Hematopoietic multipotent progenitor cell treated with erythropoietin and hydrocortisone succinate and interleukin-3 and kit ligand, for 17 days (in vitro differentiated cells): ENCODE measurements around the gene SLC10A1.
"Not testable (repeated sequence)": the region's sequence is repeated elsewhere in the genome, so short reads cannot be mapped to it uniquely, and the experiment has no call there.

Experiments
- DNase-seq: peaks from one replicate; pipeline ENCODE4 v3.0.0-alpha.2; 2015; ENCODE audit warnings: low spot score

The SLC10A1 gene

GRCh38 chr14:69796797-69797500, at the start of gene SLC10A1:
SLC10A1 (minus strand) TSS chr14:69797241; CDS start chr14:69797155, 86 bp downstream.
- DNase-seq = no peak

- DNase-seq = no peak
Observed at GRCh38 chr14:69845787-69846186, 48.7 kb upstream of the SLC10A1 start.

- no peak for DNase-seq
Observed at GRCh38 chr14:69845050-69845581, 48.1 kb upstream of the SLC10A1 start.

- DNase-seq = no peak
Observed at GRCh38 chr14:69844171-69844570, 47.1 kb upstream of the SLC10A1 start.

- no peak for DNase-seq
Observed at GRCh38 chr14:69842686-69843420, 45.8 kb upstream of the SLC10A1 start.

GRCh38 chr14:69841656-69842055, 44.6 kb upstream of the SLC10A1 start:
- no peak for DNase-seq

GRCh38 chr14:69839661-69840060, 42.6 kb upstream of the SLC10A1 start:
- no peak for DNase-seq

GRCh38 chr14:69838881-69839416, 41.9 kb upstream of the SLC10A1 start:
- no peak for DNase-seq

GRCh38 chr14:69828879-69829278, 31.8 kb upstream of the SLC10A1 start:
- DNase-seq = no peak

- no peak for DNase-seq
Observed at GRCh38 chr14:69828354-69828753, 31.3 kb upstream of the SLC10A1 start.

GRCh38 chr14:69827560-69827959, 30.5 kb upstream of the SLC10A1 start:
- DNase-seq = no peak

- no peak for DNase-seq
Observed at GRCh38 chr14:69822456-69822855, 25.4 kb upstream of the SLC10A1 start.

GRCh38 chr14:69820991-69821390, 23.9 kb upstream of the SLC10A1 start:
- DNase-seq = no peak

- no peak for DNase-seq
Observed at GRCh38 chr14:69819607-69820006, 22.6 kb upstream of the SLC10A1 start.

- peak; percentile 78 for DNase-seq
Observed at GRCh38 chr14:69818758-69819191, 21.7 kb upstream of the SLC10A1 start.

- DNase-seq = no peak
Observed at GRCh38 chr14:69816216-69816615, 19.2 kb upstream of the SLC10A1 start.

GRCh38 chr14:69815556-69815955, 18.5 kb upstream of the SLC10A1 start:
- no peak for DNase-seq

- DNase-seq = no peak
Observed at GRCh38 chr14:69814397-69814796, 17.4 kb upstream of the SLC10A1 start.

- DNase-seq = not testable (repeated sequence)
Observed at GRCh38 chr14:69813346-69813745, 16.3 kb upstream of the SLC10A1 start.

GRCh38 chr14:69812711-69813110, 15.7 kb upstream of the SLC10A1 start:
- no peak for DNase-seq

GRCh38 chr14:69811868-69812252, 14.8 kb upstream of the SLC10A1 start:
- DNase-seq = no peak

- DNase-seq = no peak
Observed at GRCh38 chr14:69811227-69811867, 14.3 kb upstream of the SLC10A1 start.
